ES-I3 (cell line): ENCODE data around the gene TARP.
"Not testable (repeated sequence)": the region's sequence is repeated elsewhere in the genome, so short reads cannot be mapped to it uniquely, and the experiment has no call there.

Experiments
- H3K36me3 ChIP-seq: 2 replicates; pipeline ENCODE4 v1.6.1; 2013; ENCODE audit warnings: mild to moderate bottlenecking, low read length, control low read depth, moderate library complexity; ENCODE audit not compliant: insufficient read depth
- H3K4me1 ChIP-seq: 2 replicates; pipeline ENCODE4 v1.6.1; 2013; ENCODE audit warnings: mild to moderate bottlenecking, control low read depth, low read length; ENCODE audit not compliant: insufficient read depth
- H3K9ac ChIP-seq: 2 replicates; pipeline ENCODE4 v1.6.1; 2013; ENCODE audit warnings: low read depth, mild to moderate bottlenecking, low read length, moderate library complexity
- H3K9me3 ChIP-seq: 2 replicates; pipeline ENCODE4 v1.6.1; 2013; ENCODE audit warnings: mild to moderate bottlenecking, low read length, moderate library complexity; ENCODE audit not compliant: control insufficient read depth, insufficient read depth

Gene TARP

GRCh38 chr7:38262026-38262425 is 11.4 kb downstream of the TARP start:
- not testable (repeated sequence) for H3K9me3 ChIP-seq, H3K4me1 ChIP-seq, H3K36me3 ChIP-seq, H3K9ac ChIP-seq

GRCh38 chr7:38261601-38262000 is 11.8 kb downstream of the TARP start:
- not testable (repeated sequence) for H3K4me1 ChIP-seq, H3K9me3 ChIP-seq, H3K9ac ChIP-seq, H3K36me3 ChIP-seq

- not testable (repeated sequence) for H3K9me3 ChIP-seq, H3K36me3 ChIP-seq, H3K4me1 ChIP-seq, H3K9ac ChIP-seq
These were observed 14.3 kb downstream of the TARP start for GRCh38 chr7:38259157-38259556.

GRCh38 chr7:38257350-38257677 is 16.1 kb downstream of the TARP start:
- no peaks in the 10 kb centered on the region; the same call in 1 of the 2 replicates for H3K4me1 ChIP-seq
- no peaks in the 10 kb centered on the region for H3K36me3 ChIP-seq
- no peaks in the 10 kb centered on the region for H3K9me3 ChIP-seq
- H3K9ac ChIP-seq, result no peak overlapping the region

- not testable (repeated sequence) for H3K9ac ChIP-seq, H3K9me3 ChIP-seq, H3K4me1 ChIP-seq, H3K36me3 ChIP-seq
These were observed 23.6 kb downstream of the TARP start for GRCh38 chr7:38249849-38250248.

GRCh38 chr7:38248069-38248567 is 25.3 kb downstream of the TARP start:
- no peaks in the 10 kb centered on the region for H3K36me3 ChIP-seq
- no peaks in the 10 kb centered on the region for H3K9me3 ChIP-seq
- no peaks in the 10 kb centered on the region for H3K4me1 ChIP-seq
- no peak overlapping the region for H3K9ac ChIP-seq

- Histone ChIP-seq H3K36me3 (no peaks in the 10 kb centered on the region), H3K4me1 (no peaks in the 10 kb centered on the region), H3K9ac (no peak overlapping the region), H3K9me3 (no peaks in the 10 kb centered on the region)
These were observed 27.9 kb downstream of the TARP start for GRCh38 chr7:38245409-38245977.

GRCh38 chr7:38244516-38244915 is 28.9 kb downstream of the TARP start:
- Histone ChIP-seq H3K36me3 (no peaks in the 10 kb centered on the region), H3K4me1 (no peaks in the 10 kb centered on the region), H3K9ac (no peak overlapping the region), H3K9me3 (no peaks in the 10 kb centered on the region)

GRCh38 chr7:38243345-38243744 is 30.1 kb downstream of the TARP start:
- not testable (repeated sequence) for H3K36me3 ChIP-seq, H3K4me1 ChIP-seq, H3K9ac ChIP-seq

GRCh38 chr7:38242814-38243213 is 30.6 kb downstream of the TARP start:
- Histone ChIP-seq H3K9ac (no peak overlapping the region), H3K4me1 (no peaks in the 10 kb centered on the region), H3K9me3 (no peaks in the 10 kb centered on the region), H3K36me3 (no peaks in the 10 kb centered on the region)

More at GRCh38 chr7:38243345-38243744, 30.1 kb downstream of the TARP start:
- not testable (repeated sequence) for H3K9me3 ChIP-seq

- H3K4me1 ChIP-seq, result no peaks in the 10 kb centered on the region
- no peaks in the 10 kb centered on the region for H3K36me3 ChIP-seq
These were observed 32.4 kb downstream of the TARP start for GRCh38 chr7:38241071-38241470.

GRCh38 chr7:38239129-38239528 is 34.3 kb downstream of the TARP start:
- not testable (repeated sequence) for H3K9me3 ChIP-seq, H3K9ac ChIP-seq, H3K4me1 ChIP-seq, H3K36me3 ChIP-seq

More at GRCh38 chr7:38241071-38241470, 32.4 kb downstream of the TARP start:
- Histone ChIP-seq H3K9me3 (no peaks in the 10 kb centered on the region), H3K9ac (no peak overlapping the region)

GRCh38 chr7:38235606-38236005 is 37.8 kb downstream of the TARP start:
- Histone ChIP-seq H3K9me3 (no peaks in the 10 kb centered on the region), H3K9ac (no peak overlapping the region), H3K36me3 (no peaks in the 10 kb centered on the region), H3K4me1 (no peaks in the 10 kb centered on the region)

GRCh38 chr7:38234759-38235158 is 38.7 kb downstream of the TARP start:
- H3K36me3 ChIP-seq, H3K4me1 ChIP-seq, H3K9ac ChIP-seq: not testable (repeated sequence)

GRCh38 chr7:38232502-38233366 is 40.7 kb downstream of the TARP start:
- Histone ChIP-seq H3K9me3 (no peaks in the 10 kb centered on the region), H3K4me1 (peaks cover 4% of the 10 kb centered on the region; the same call in 1 of the 2 replicates), H3K36me3 (no peaks in the 10 kb centered on the region), H3K9ac (no peak overlapping the region)

More at GRCh38 chr7:38234759-38235158, 38.7 kb downstream of the TARP start:
- H3K9me3 ChIP-seq, result not testable (repeated sequence)
